ENCODE measurements around the gene RPP38. TPM values are rescaled to one million over a fixed set of nuclear protein-coding genes. Genes with fewer than 3 reads are reported as not detected.

The RPP38 gene
- total RNA-seq, 1 experiment from 2014 or later, result 23.4 TPM

DNA sequence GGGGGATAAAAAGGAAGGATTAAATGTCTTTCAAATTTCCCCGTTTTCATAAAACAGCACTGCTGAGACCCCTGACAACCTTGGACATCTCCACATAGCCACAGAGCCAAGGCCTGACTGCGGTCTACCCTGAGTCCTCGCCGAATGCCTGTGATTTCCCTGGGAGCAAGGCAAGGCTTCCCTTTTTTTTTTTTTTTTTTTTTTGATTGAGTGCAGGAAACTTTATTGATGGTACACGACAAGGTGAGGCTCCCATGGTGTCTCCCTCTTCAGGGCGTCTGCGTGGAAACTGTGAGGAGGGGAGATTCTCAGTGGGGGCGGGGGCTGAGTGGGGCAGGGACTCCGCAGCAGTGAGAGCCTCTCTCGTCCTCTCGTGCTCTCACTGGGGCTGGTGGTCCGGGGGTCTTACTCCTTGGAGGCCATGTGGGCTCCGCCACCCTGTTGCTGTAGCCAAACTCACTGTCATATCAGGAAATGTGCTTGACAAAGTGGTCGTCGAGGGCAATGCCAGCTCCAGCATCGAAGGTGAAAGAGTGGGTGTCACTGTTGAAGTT lies 4.2 kb upstream of the RPP38 start:
- H3K27ac Mint-ChIP-seq (ENCODE audit: unreplicated experiment), result no peak overlapping the region
- CTCF ChIA-PET, result interaction anchor here (0.5 kb wide), 1 partner anchor 20 kb away, joined by 5 read pairs; no protein-coding TSS in a partner anchor
- peaks cover 22% of the 10 kb centered on the region for H3K36me3 Mint-ChIP-seq (ENCODE audit: insufficient read depth, unreplicated experiment)
- H3K4me3 Mint-ChIP-seq (ENCODE audit: low read depth, unreplicated experiment), result no peak overlapping the region
- H3K4me1 Mint-ChIP-seq (ENCODE audit: low read depth, unreplicated experiment), result no peaks in the 10 kb centered on the region
- H3K9me3 Mint-ChIP-seq (ENCODE audit: low read depth, unreplicated experiment), result peaks cover 2% of the 10 kb centered on the region
- no peak for DNase-seq
- TF ChIP-seq, protein P1, sequence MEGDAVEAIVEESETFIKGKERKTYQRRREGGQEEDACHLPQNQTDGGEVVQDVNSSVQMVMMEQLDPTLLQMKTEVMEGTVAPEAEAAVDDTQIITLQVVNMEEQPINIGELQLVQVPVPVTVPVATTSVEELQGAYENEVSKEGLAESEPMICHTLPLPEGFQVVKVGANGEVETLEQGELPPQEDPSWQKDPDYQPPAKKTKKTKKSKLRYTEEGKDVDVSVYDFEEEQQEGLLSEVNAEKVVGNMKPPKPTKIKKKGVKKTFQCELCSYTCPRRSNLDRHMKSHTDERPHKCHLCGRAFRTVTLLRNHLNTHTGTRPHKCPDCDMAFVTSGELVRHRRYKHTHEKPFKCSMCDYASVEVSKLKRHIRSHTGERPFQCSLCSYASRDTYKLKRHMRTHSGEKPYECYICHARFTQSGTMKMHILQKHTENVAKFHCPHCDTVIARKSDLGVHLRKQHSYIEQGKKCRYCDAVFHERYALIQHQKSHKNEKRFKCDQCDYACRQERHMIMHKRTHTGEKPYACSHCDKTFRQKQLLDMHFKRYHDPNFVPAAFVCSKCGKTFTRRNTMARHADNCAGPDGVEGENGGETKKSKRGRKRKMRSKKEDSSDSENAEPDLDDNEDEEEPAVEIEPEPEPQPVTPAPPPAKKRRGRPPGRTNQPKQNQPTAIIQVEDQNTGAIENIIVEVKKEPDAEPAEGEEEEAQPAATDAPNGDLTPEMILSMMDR (IDR thresholded peaks at IDR 0.05; ENCODE audit: unreplicated experiment), result no peak
- no peaks in the 10 kb centered on the region for H3K27me3 Mint-ChIP-seq (ENCODE audit: unreplicated experiment)
- no TSS peak for BruUV-seq (replicated peaks)
- intact Hi-C loops (cut with micrococcal nuclease; ENCODE audit: unreplicated experiment), result no loop called here

DNA sequence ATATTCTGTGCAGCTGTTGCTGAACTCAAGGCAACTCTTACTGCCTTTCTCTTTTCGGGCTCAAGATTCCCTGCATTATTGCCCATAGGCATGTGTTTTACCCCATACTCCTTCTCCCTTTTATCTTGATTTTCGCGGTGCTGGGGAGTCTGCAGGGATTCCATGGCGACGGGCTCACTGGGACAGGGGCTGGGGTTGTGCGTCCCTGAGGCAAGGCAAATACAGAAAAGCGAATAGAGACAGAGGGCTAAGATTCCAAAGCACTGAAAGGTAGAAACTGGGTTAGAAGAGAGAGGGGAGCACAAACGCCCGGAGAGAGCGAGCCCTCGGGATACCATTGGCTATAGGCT lies 519 bp upstream of the RPP38 start:
- intact Hi-C loops (cut with micrococcal nuclease; ENCODE audit: unreplicated experiment), result no loop called here
- TF ChIP-seq, protein P1 (IDR thresholded peaks at IDR 0.05; ENCODE audit: unreplicated experiment), result no peak
- Mint-ChIP-seq H3K4me3 (ENCODE audit: low read depth, unreplicated experiment) (peak overlapping the region; percentile 98), H3K9me3 (ENCODE audit: low read depth, unreplicated experiment) (peaks cover 2% of the 10 kb centered on the region), H3K27me3 (ENCODE audit: unreplicated experiment) (no peaks in the 10 kb centered on the region), H3K27ac (ENCODE audit: unreplicated experiment) (peak overlapping the region; percentile 99), H3K4me1 (ENCODE audit: low read depth, unreplicated experiment) (peaks cover 24% of the 10 kb centered on the region), H3K36me3 (ENCODE audit: insufficient read depth, unreplicated experiment) (peaks cover 46% of the 10 kb centered on the region)
- TSS peak; percentile 71 for BruUV-seq (replicated peaks)
- no peak for DNase-seq
- CTCF ChIA-PET, result no interaction called here

DNA sequence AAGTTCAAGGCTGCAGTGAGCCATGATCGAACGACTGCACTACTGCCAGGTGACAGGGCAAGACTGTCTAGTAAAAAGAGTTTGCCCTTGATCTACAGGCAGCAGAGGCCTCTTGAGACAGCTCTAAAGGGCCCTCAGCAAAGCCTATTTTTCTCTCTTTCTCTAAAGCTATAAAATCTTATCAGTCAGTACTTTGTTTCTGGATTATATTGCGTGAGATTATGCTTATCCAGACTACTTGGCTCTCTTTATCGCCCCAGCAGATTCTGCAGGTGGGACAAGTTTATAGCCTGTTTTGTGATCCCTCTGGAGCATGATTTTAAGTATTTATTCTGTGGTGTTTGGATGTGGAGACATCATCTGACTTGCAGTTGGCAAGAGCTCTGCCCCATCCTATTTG lies 2.7 kb downstream of the RPP38 start:
- CTCF ChIA-PET, result interaction anchor here (0.7 kb wide), 1 partner anchor 8 kb away, joined by 3 read pairs; no protein-coding TSS in a partner anchor
- intact Hi-C loops (cut with micrococcal nuclease; ENCODE audit: unreplicated experiment), result no loop called here
- peak overlapping the region; percentile 24 for H3K4me3 Mint-ChIP-seq (ENCODE audit: low read depth, unreplicated experiment)
- peaks cover 75% of the 10 kb centered on the region for H3K36me3 Mint-ChIP-seq (ENCODE audit: insufficient read depth, unreplicated experiment)
- TF ChIP-seq, protein P1 (IDR thresholded peaks at IDR 0.05; ENCODE audit: unreplicated experiment), result no peak
- no peak overlapping the region for H3K27ac Mint-ChIP-seq (ENCODE audit: unreplicated experiment)
- H3K9me3 Mint-ChIP-seq (ENCODE audit: low read depth, unreplicated experiment), result no peaks in the 10 kb centered on the region
- H3K4me1 Mint-ChIP-seq (ENCODE audit: low read depth, unreplicated experiment), result peaks cover 24% of the 10 kb centered on the region
- DNase-seq, result no peak
- no peaks in the 10 kb centered on the region for H3K27me3 Mint-ChIP-seq (ENCODE audit: unreplicated experiment)
- no TSS peak for BruUV-seq (replicated peaks)

DNA sequence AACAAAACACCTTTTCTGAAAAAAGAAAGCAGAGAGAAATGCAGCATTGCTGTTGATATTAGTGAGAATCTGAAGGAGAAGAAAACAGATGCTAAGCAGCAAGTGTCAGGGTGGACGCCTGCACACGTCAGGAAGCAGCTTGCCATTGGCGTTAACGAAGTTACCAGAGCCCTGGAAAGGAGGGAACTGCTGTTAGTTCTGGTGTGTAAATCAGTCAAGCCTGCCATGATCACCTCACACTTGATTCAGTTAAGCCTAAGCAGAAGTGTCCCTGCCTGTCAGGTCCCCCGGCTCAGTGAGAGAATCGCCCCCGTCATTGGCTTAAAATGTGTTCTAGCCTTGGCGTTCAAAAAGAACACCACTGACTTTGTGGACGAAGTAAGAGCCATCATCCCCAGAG lies 6.4 kb downstream of the RPP38 start:
- TF ChIP-seq, protein P1 (IDR thresholded peaks at IDR 0.05; ENCODE audit: unreplicated experiment), result no peak
- Mint-ChIP-seq H3K27ac (ENCODE audit: unreplicated experiment) (no peak overlapping the region), H3K9me3 (ENCODE audit: low read depth, unreplicated experiment) (no peaks in the 10 kb centered on the region), H3K27me3 (ENCODE audit: unreplicated experiment) (no peaks in the 10 kb centered on the region), H3K4me3 (ENCODE audit: low read depth, unreplicated experiment) (no peak overlapping the region), H3K36me3 (ENCODE audit: insufficient read depth, unreplicated experiment) (peaks cover 63% of the 10 kb centered on the region), H3K4me1 (ENCODE audit: low read depth, unreplicated experiment) (peaks cover 24% of the 10 kb centered on the region)
- no peak for DNase-seq
- CTCF ChIA-PET, result no interaction called here
- intact Hi-C loops (cut with micrococcal nuclease; ENCODE audit: unreplicated experiment), result no loop called here
- BruUV-seq (replicated peaks), result no TSS peak

Measured in Calu3 (cell line).